Measurements from ENCODE around the gene PLXNA2.

GRCh38 chr1:208272311-208272710 lies 28.1 kb upstream of the PLXNA2 start:
- TF ChIP-seq SIN3A (IDR thresholded peaks at IDR 0.05; ENCODE audit: borderline replicate concordance, insufficient read depth, low read length) (no peak), REST (IDR thresholded peaks at IDR 0.05; ENCODE audit: insufficient read depth in 1 of 2, low read depth in 2 of 2, low read length in 2 of 2) (no peak), POLR2AphosphoS5 (IDR thresholded peaks at IDR 0.05; ENCODE audit: low read depth, low read length) (no peak)
